OCI-LY1 (cell line): ENCODE data around the gene TMEM37.

Experiments
- EZH2 ChIP-seq: fragments of 200-600 bp; sonication (generic), shearing (Covaris generic); IDR thresholded peaks from 2 replicates; pipeline ENCODE4 v1.8.0; 2017; ENCODE audit warnings: borderline replicate concordance, mixed run types, mild to moderate bottlenecking, antibody characterized with exemption, low read length, moderate library complexity, mixed read lengths
- TF ChIP-seq, protein P1 (sequence below): fragments of 200-600 bp; sonication (generic), shearing (Covaris generic); IDR thresholded peaks from 2 replicates; pipeline ENCODE4 v1.5.1; 2017; ENCODE audit warnings: mild to moderate bottlenecking, antibody characterized with exemption, low read length, moderate library complexity, mixed read lengths

GRCh38 chr2:119448427-119449141 lies 16.9 kb downstream of the TMEM37 start:
- TF ChIP-seq, protein P1, sequence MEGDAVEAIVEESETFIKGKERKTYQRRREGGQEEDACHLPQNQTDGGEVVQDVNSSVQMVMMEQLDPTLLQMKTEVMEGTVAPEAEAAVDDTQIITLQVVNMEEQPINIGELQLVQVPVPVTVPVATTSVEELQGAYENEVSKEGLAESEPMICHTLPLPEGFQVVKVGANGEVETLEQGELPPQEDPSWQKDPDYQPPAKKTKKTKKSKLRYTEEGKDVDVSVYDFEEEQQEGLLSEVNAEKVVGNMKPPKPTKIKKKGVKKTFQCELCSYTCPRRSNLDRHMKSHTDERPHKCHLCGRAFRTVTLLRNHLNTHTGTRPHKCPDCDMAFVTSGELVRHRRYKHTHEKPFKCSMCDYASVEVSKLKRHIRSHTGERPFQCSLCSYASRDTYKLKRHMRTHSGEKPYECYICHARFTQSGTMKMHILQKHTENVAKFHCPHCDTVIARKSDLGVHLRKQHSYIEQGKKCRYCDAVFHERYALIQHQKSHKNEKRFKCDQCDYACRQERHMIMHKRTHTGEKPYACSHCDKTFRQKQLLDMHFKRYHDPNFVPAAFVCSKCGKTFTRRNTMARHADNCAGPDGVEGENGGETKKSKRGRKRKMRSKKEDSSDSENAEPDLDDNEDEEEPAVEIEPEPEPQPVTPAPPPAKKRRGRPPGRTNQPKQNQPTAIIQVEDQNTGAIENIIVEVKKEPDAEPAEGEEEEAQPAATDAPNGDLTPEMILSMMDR: no peak
- no peak for TF ChIP-seq EZH2
